HepG2 (cell line): ENCODE data around the gene CDK5RAP1. TPM values are rescaled to one million over a fixed set of nuclear protein-coding genes. Genes with fewer than 3 reads are reported as not detected.
A peak's percentile ranks its signal among the peaks of the same experiment; 100 is the strongest.

ENCODE experiments used
- FIP1L1 ChIP-seq: fragments of 200-400 bp; formaldehyde crosslinking; IDR thresholded peaks from 2 replicates; pipeline ENCODE4 v1.6.1; 2018; ENCODE audit warnings: low read depth, mild to moderate bottlenecking, low read length, moderate library complexity, borderline replicate concordance; ENCODE audit not compliant: insufficient read depth
- GATAD1 ChIP-seq: IDR thresholded peaks from 2 replicates; pipeline ENCODE4 v1.6.1; 2016; ENCODE audit warnings: missing genetic modification reagents, missing compliant biosample characterization
- HHEX ChIP-seq: IDR thresholded peaks from 2 replicates; pipeline ENCODE4 v1.6.1; 2016; ENCODE audit warnings: control low read depth
- MED1 ChIP-seq: sonication (generic); formaldehyde crosslinking; IDR thresholded peaks from 2 replicates; pipeline ENCODE4 v1.4.0; 2020; ENCODE audit warnings: missing genetic modification reagents
- MIER2 ChIP-seq: IDR thresholded peaks from 2 replicates; pipeline ENCODE4 v1.6.1; 2016; ENCODE audit warnings: missing biosample characterization, missing genetic modification reagents
- NCOA1 ChIP-seq: sonication (generic); formaldehyde crosslinking; IDR thresholded peaks from 2 replicates; pipeline ENCODE4 v1.9.0; 2021; ENCODE audit warnings: missing genetic modification reagents
- PHF8 ChIP-seq: sonication (generic); formaldehyde crosslinking; IDR thresholded peaks from 2 replicates; pipeline ENCODE4 v1.5.0; 2020; ENCODE audit warnings: missing genetic modification reagents
- SOX5 ChIP-seq: IDR thresholded peaks from 2 replicates; pipeline ENCODE4 v1.6.1; 2016; ENCODE audit warnings: borderline replicate concordance
- TMF1 ChIP-seq: sonication (generic); formaldehyde crosslinking; IDR thresholded peaks from 2 replicates; pipeline ENCODE4 v1.8.1; 2022; ENCODE audit warnings: low read depth, missing genetic modification reagents
- TSC22D2 ChIP-seq: sonication (generic); formaldehyde crosslinking; IDR thresholded peaks from 2 replicates; pipeline ENCODE4 v1.5.1; 2020; ENCODE audit warnings: missing genetic modification reagents, mild to moderate bottlenecking, borderline replicate concordance
- polyA plus RNA-seq, 8 experiments: library from polyadenylated mRNA; depleted of rRNA in 3 of 8; stranded (reverse) in 7 of 8; unstranded in 1 of 8; fragments of >200 nt; fragmentation: Illumina TruSeq in 4 of 8; extraction: Trizol in 4 of 8; gene quantifications; 2 replicates each; pipeline versions ENCODE4 v1.2.1 to v1.2.3, GENCODE V29; 2011 to 2016; ENCODE audit warnings: low read depth in 4 of 8, missing spikeins in 1 of 8, mixed read lengths in 1 of 8; ENCODE audit not compliant: insufficient read depth in 1 of 8
- total RNA-seq, 5 experiments: library from RNA; depleted of rRNA; stranded (reverse); fragments of >200 nt; fragmentation: Illumina TruSeq; extraction: Trizol; gene quantifications; 2 replicates each; pipeline ENCODE4 v1.2.3, GENCODE V29; 2016; ENCODE audit warnings: low read depth in 1 of 5
- TF ChIP-seq, protein P1 (sequence below): sonication (generic); formaldehyde crosslinking; IDR thresholded peaks from 2 replicates; pipeline ENCODE4 v1.8.0; 2022; ENCODE audit warnings: mild to moderate bottlenecking, missing genetic modification reagents
- TF ChIP-seq, protein P2 (sequence below): sonication (generic); formaldehyde crosslinking; IDR thresholded peaks from 2 replicates; pipeline ENCODE4 v1.8.0; 2022; ENCODE audit warnings: mild to moderate bottlenecking, missing genetic modification reagents, borderline replicate concordance
- TF ChIP-seq, protein P3 (sequence below): IDR thresholded peaks from 2 replicates; pipeline ENCODE4 v1.4.0; 2020; ENCODE audit warnings: mild to moderate bottlenecking, missing genetic modification reagents

CDK5RAP1 gene
- total and polyA plus RNA-seq, 2 of the 13 experiments (the other 11 are each of a cell fraction or from before 2014, with no cell fraction given), result 53.6 to 98.2 TPM

DNA sequence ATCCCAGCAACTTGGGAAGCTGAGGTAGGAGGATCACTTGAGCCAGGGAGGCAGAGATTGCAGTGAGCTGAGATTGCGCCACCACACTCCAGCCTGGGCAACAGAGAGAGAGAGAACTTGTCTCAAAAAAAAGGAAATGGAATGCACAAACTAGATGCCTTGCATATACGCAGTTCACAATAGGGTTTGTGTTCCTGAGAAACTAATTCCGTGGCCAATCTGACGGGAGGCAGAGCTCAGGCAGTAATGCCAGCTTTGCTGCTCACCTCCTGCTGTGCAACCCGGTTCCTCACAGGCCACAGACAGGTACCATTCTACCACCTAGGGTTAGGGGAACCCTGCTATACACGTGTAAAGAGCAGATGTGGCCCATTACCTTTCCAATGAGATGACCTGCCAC lies 1.4 kb downstream of the CDK5RAP1 start (continued):
- TF ChIP-seq, protein P1, sequence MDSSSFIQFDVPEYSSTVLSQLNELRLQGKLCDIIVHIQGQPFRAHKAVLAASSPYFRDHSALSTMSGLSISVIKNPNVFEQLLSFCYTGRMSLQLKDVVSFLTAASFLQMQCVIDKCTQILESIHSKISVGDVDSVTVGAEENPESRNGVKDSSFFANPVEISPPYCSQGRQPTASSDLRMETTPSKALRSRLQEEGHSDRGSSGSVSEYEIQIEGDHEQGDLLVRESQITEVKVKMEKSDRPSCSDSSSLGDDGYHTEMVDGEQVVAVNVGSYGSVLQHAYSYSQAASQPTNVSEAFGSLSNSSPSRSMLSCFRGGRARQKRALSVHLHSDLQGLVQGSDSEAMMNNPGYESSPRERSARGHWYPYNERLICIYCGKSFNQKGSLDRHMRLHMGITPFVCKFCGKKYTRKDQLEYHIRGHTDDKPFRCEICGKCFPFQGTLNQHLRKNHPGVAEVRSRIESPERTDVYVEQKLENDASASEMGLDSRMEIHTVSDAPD (CRISPR knock-in tag), result no peak
- TF ChIP-seq, protein P2, sequence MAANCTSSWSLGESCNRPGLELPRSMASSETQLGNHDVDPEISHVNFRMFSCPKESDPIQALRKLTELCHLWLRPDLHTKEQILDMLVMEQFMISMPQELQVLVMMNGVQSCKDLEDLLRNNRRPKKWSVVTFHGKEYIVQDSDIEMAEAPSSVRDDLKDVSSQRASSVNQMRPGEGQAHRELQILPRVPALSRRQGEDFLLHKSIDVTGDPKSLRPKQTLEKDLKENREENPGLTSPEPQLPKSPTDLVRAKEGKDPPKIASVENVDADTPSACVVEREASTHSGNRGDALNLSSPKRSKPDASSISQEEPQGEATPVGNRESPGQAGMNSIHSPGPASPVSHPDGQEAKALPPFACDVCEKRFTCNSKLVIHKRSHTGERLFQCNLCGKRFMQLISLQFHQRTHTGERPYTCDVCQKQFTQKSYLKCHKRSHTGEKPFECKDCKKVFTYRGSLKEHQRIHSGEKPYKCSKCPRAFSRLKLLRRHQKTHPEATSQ, result no peak
- TF ChIP-seq TMF1 (CRISPR knock-in tag) (no peak), TSC22D2 (CRISPR knock-in tag) (no peak), MIER2 (CRISPR knock-in tag) (no peak), PHF8 (CRISPR knock-in tag) (peak; percentile 25; the same call in 1 of the 2 replicates), HHEX (CRISPR knock-in tag) (no peak), SOX5 (peak; percentile 29; the same call in 1 of the 2 replicates), FIP1L1 (no peak), NCOA1 (CRISPR knock-in tag) (no peak), MED1 (CRISPR knock-in tag) (0 out of 2 replicates have a peak, but pooled peaks have one; percentile 10), GATAD1 (CRISPR knock-in tag) (0 out of 2 replicates have a peak, but pooled peaks have one; percentile 36)
- TF ChIP-seq, protein P3, sequence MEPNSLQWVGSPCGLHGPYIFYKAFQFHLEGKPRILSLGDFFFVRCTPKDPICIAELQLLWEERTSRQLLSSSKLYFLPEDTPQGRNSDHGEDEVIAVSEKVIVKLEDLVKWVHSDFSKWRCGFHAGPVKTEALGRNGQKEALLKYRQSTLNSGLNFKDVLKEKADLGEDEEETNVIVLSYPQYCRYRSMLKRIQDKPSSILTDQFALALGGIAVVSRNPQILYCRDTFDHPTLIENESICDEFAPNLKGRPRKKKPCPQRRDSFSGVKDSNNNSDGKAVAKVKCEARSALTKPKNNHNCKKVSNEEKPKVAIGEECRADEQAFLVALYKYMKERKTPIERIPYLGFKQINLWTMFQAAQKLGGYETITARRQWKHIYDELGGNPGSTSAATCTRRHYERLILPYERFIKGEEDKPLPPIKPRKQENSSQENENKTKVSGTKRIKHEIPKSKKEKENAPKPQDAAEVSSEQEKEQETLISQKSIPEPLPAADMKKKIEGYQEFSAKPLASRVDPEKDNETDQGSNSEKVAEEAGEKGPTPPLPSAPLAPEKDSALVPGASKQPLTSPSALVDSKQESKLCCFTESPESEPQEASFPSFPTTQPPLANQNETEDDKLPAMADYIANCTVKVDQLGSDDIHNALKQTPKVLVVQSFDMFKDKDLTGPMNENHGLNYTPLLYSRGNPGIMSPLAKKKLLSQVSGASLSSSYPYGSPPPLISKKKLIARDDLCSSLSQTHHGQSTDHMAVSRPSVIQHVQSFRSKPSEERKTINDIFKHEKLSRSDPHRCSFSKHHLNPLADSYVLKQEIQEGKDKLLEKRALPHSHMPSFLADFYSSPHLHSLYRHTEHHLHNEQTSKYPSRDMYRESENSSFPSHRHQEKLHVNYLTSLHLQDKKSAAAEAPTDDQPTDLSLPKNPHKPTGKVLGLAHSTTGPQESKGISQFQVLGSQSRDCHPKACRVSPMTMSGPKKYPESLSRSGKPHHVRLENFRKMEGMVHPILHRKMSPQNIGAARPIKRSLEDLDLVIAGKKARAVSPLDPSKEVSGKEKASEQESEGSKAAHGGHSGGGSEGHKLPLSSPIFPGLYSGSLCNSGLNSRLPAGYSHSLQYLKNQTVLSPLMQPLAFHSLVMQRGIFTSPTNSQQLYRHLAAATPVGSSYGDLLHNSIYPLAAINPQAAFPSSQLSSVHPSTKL, result 0 out of 2 replicates have a peak, but pooled peaks have one; percentile 9
